AG04450 (cell line): ENCODE measurements around the gene FAM170A. TPM values are rescaled to one million over a fixed set of nuclear protein-coding genes. Genes with fewer than 3 reads are reported as not detected.

Experiments used
- CTCF ChIA-PET: fragments of 300-600, 350-600 bp; formaldehyde crosslinking; extraction: SDS; loops from one replicate; lab custom pipeline; 2022; ENCODE audit warnings: antibody characterized with exemption, inconsistent platforms; lab: Charles Lee
- POLR2A ChIA-PET: fragments of 350-600 bp; formaldehyde crosslinking; extraction: SDS; loops from one replicate; lab custom pipeline; 2021; ENCODE audit warnings: antibody characterized with exemption, inconsistent platforms; lab: Yijun Ruan, JAX
- DNase-seq: peaks from one replicate; pipeline ENCODE4 v3.0.0-alpha.2; 2011; ENCODE audit warnings: low read depth, low spot score
- H3K27ac ChIP-seq: one replicate; pipeline ENCODE4 v1.5.1; 2012; ENCODE audit warnings: low read depth, low read length, control low read depth
- H3K27me3 ChIP-seq: one replicate; pipeline ENCODE4 v1.6.0; 2012; ENCODE audit warnings: low read length; ENCODE audit not compliant: control insufficient read depth, insufficient read depth
- H3K4me3 ChIP-seq: 2 replicates; pipeline ENCODE4 v1.5.1; 2011; ENCODE audit warnings: mild to moderate bottlenecking, low read depth, low read length, control low read depth
- H3K9me3 ChIP-seq: 2 replicates; pipeline ENCODE4 v1.5.1; 2012; ENCODE audit warnings: low read length; ENCODE audit not compliant: control insufficient read depth, insufficient read depth
- polyA minus RNA-seq: library from RNA; depleted of rRNA, polyadenylated mRNA; stranded (reverse); fragments of >200 nt; gene quantifications from 2 replicates; pipeline ENCODE4 v1.2.3, GENCODE V29; 2011; rRNA and poly(A)+ RNA removed
- polyA plus RNA-seq: library from polyadenylated mRNA; depleted of rRNA; stranded (reverse); fragments of >200 nt; gene quantifications from 2 replicates; pipeline ENCODE4 v1.2.3, GENCODE V29; 2011; rRNA removed
- TF ChIP-seq, protein P1 (sequence below): IDR thresholded peaks from 2 replicates; pipeline ENCODE4 v1.5.1; 2011; ENCODE audit warnings: low read depth, low read length, control low read depth, inconsistent platforms

Gene FAM170A, protein sequence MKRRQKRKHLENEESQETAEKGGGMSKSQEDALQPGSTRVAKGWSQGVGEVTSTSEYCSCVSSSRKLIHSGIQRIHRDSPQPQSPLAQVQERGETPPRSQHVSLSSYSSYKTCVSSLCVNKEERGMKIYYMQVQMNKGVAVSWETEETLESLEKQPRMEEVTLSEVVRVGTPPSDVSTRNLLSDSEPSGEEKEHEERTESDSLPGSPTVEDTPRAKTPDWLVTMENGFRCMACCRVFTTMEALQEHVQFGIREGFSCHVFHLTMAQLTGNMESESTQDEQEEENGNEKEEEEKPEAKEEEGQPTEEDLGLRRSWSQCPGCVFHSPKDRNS
- not detected in 2 replicates for polyA plus RNA-seq
- not detected in 2 replicates for polyA minus RNA-seq

DNA sequence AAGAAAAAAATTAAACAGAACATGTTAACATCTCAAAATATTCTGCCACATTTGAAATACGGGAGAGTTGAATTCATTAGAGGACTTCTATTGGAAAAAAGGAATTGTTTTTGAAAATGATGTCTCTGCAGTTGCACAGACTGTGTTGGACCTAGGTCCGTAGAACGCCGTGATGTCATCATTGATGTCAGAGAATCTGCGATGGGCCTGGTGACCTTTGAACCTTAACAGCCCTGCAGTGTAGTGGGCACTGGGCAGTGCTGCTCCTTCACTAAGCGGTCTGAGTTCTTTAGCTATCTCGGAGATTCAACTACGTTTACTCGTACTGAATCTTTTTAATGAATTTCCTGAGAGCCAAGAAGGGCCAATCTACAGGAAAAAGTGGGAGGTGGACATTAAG is at the start of gene FAM170A:
TSS of gene FAM170A (plus strand) at position 220 of the 400 bp plus-strand sequence. CDS start 211 bp downstream, outside the sequence.
- H3K9me3 ChIP-seq, result no peaks in the 10 kb centered on the region
- DNase-seq, result no peak
- TF ChIP-seq, protein P1, sequence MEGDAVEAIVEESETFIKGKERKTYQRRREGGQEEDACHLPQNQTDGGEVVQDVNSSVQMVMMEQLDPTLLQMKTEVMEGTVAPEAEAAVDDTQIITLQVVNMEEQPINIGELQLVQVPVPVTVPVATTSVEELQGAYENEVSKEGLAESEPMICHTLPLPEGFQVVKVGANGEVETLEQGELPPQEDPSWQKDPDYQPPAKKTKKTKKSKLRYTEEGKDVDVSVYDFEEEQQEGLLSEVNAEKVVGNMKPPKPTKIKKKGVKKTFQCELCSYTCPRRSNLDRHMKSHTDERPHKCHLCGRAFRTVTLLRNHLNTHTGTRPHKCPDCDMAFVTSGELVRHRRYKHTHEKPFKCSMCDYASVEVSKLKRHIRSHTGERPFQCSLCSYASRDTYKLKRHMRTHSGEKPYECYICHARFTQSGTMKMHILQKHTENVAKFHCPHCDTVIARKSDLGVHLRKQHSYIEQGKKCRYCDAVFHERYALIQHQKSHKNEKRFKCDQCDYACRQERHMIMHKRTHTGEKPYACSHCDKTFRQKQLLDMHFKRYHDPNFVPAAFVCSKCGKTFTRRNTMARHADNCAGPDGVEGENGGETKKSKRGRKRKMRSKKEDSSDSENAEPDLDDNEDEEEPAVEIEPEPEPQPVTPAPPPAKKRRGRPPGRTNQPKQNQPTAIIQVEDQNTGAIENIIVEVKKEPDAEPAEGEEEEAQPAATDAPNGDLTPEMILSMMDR, result no peak
- H3K4me3 ChIP-seq, result no peak within 1 kb of the TSS
- no peaks in the 10 kb centered on the region for H3K27me3 ChIP-seq
- H3K27ac ChIP-seq, result no peak within 1 kb of the TSS
- POLR2A ChIA-PET, result no interaction called here
- CTCF ChIA-PET, result no interaction called here

DNA sequence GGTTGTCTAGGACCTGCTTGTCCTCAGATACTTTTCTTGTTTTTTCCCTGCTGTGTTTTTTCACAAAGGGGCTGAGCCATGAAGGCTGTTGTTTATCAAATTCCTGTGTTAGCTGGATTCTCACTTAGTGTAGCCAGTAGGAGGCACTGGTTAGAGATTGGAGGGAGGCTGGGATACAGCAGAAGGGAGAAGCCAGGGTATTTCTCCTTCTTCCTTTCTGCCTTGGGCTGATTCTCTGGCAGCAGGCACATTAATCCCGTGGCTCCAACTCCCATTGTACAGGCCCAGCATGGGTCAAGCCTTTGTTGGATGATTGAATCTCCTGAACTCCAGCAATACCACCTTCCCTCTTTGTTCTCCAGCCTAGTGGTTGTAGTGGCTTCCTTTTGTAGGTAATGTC is 46.4 kb upstream of the FAM170A start:
- TF ChIP-seq, protein P1, result no peak
- no peak for DNase-seq
- ChIA-PET CTCF (no interaction called here), POLR2A (no interaction called here)
- no peaks in the 10 kb centered on the region for H3K9me3 ChIP-seq
- no peak overlapping the region for H3K27ac ChIP-seq
- no peak overlapping the region for H3K4me3 ChIP-seq
- no peaks in the 10 kb centered on the region for H3K27me3 ChIP-seq

DNA sequence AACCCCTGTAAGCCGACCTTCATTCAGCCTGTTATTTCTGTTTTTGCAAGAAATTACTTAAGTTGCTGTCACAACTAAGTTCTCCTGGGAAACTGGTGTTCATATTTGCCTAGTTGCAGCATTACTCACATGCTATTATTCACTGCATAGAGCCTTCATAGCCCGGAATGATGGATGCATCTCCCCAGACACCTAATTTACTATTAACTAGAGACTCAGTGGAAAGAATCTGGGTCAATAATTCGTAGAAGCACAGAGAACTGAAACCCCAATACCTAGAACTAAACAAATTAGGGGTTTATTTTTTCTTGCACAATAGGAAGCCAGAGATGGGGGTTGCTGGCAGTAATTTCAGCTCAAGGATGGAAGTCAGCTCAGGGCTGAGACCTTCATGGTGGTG is 45.7 kb upstream of the FAM170A start:
- Histone ChIP-seq H3K27ac (no peak overlapping the region), H3K9me3 (no peaks in the 10 kb centered on the region), H3K27me3 (no peaks in the 10 kb centered on the region), H3K4me3 (no peak overlapping the region)
- ChIA-PET POLR2A (no interaction called here), CTCF (no interaction called here)
- no peak for DNase-seq
- TF ChIP-seq, protein P1, result no peak

DNA sequence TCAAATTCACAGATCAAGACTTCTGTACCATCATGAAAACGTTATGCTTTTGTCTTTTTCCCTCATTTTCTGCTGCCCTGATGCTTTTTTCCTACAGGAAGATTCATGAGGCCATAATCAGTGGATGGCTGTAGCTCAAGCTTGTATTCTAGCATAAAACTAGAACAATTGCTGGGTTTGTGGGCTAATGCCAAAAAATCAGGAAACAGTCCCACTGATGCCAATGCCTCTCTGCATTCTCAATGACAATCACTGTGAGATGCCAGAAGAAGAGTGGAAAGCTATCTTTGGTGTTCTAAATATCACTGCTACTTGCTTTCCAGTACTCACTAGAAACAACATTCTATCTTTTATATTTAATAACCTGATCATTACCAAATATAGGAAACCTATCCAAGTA is 33.3 kb upstream of the FAM170A start:
- Histone ChIP-seq H3K9me3 (no peaks in the 10 kb centered on the region), H3K27ac (no peak overlapping the region), H3K4me3 (no peak overlapping the region), H3K27me3 (no peaks in the 10 kb centered on the region)
- ChIA-PET POLR2A (no interaction called here), CTCF (no interaction called here)
- DNase-seq, result no peak
- TF ChIP-seq, protein P1, result no peak

DNA sequence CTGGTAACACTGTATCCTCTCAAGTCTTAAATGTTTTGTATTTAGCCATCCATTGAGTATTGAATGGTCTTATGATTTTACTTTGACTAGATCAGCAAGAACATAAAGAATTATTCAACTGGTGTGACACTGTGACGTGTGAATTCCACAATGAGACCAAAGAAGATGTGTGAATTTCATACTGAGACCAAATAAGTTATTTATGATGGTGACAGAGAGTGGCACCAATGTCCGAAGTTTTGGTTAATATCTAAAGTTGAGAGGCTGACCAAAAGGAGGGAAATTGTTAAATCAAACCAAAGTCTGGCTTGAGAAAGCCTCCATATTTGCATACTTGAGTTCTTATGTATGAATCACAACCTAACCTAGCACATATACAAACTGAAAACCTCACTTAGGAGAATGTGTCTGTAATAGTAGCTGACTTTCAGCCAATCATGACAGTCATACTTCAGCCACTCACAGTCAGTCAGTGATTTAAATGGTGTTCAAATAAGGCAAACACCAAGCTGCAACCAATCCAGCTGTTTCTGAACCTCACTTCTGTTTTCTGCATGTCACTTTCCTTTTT is 31.5 kb upstream of the FAM170A start:
- no peak overlapping the region for H3K27ac ChIP-seq
- H3K27me3 ChIP-seq, result no peaks in the 10 kb centered on the region
- TF ChIP-seq, protein P1, result no peak
- ChIA-PET CTCF (no interaction called here), POLR2A (no interaction called here)
- H3K4me3 ChIP-seq, result no peak overlapping the region
- H3K9me3 ChIP-seq, result no peaks in the 10 kb centered on the region
- DNase-seq, result no peak
